ENCODE measurements around the gene SERTAD4. TPM values are rescaled to one million over a fixed set of nuclear protein-coding genes. Genes with fewer than 3 reads are reported as not detected.

Gene SERTAD4
- total and polyA plus RNA-seq, 2 of the 8 experiments (the other 6 are each of a cell fraction or from before 2014, with no cell fraction given) = 0.54 to 3.2 TPM

GRCh38 chr1:210251680-210252490 is 19.3 kb downstream of the SERTAD4 start (continued):
- no peak for TF ChIP-seq RXRA (IDR thresholded peaks at IDR 0.05; ENCODE audit: insufficient read depth, low read depth, low read length)
- 0 out of 2 replicates have a peak, but pooled peaks have one; percentile 0 for TF ChIP-seq ATF3 (IDR thresholded peaks at IDR 0.05; ENCODE audit: insufficient read depth, low read depth, low read length)
- no peak for TF ChIP-seq TAF7 (optimal IDR thresholded peaks at IDR 0.05; ENCODE audit: borderline replicate concordance, low read depth, low read length)

All from H1 (cell line).